GM12878 (cell line): ENCODE results near the gene YIF1A. TPM values are rescaled to one million over a fixed set of nuclear protein-coding genes. Genes with fewer than 3 reads are reported as not detected.

Experiments
- ATF7 ChIP-seq: fragments of 450-650 bp; IDR thresholded peaks from 2 replicates; pipeline ENCODE4 v1.6.1; 2016; ENCODE audit warnings: low read depth, mild to moderate bottlenecking
- CBX5 ChIP-seq: sonication (generic); IDR thresholded peaks from 2 replicates; pipeline ENCODE4 v1.6.1; 2016; ENCODE audit warnings: low read depth, moderate library complexity, mild to moderate bottlenecking, inconsistent platforms
- EP300 ChIP-seq, 2 experiments: fragments of 150-350 bp in 1 of 2; IDR thresholded peaks; 2 replicates each; pipeline ENCODE4 v1.6.1; 2011 to 2012; ENCODE audit warnings: low read depth in 2 of 2, low read length in 2 of 2, borderline replicate concordance in 1 of 2, improper control_type of control experiment in 1 of 2, inconsistent platforms in 1 of 2; ENCODE audit not compliant: control insufficient read depth in 1 of 2
- HSF1 ChIP-seq: fragments of 150-350 bp; IDR thresholded peaks from 2 replicates; pipeline ENCODE4 v1.6.1; 2014; ENCODE audit warnings: mild to moderate bottlenecking, low read depth, low read length
- IRF5 ChIP-seq: fragments of 450-650 bp; IDR thresholded peaks from 2 replicates; pipeline ENCODE4 v1.6.1; 2017; ENCODE audit warnings: borderline replicate concordance
- POLR2AphosphoS5 ChIP-seq: IDR thresholded peaks from 2 replicates; pipeline ENCODE4 v1.6.1; 2011; ENCODE audit warnings: mild to moderate bottlenecking, low read length, inconsistent platforms
- RB1 ChIP-seq: fragments of 450-650 bp; formaldehyde crosslinking; IDR thresholded peaks from 2 replicates; pipeline ENCODE4 v1.6.1; 2017; ENCODE audit warnings: mild to moderate bottlenecking, borderline replicate concordance
- SUZ12 ChIP-seq: fragments of 200-600 bp; sonication (generic); IDR thresholded peaks from one replicate; pipeline ENCODE4 v1.6.1; 2018; ENCODE audit warnings: antibody characterized with exemption, mild to moderate bottlenecking; ENCODE audit not compliant: unreplicated experiment
- polyA plus RNA-seq, 11 experiments: library from polyadenylated mRNA; depleted of rRNA in 4 of 11; unstranded in 6 of 11; stranded (reverse) in 5 of 11; fragments of >200 nt; fragmentation: Nextera tagmentation in 4 of 11; fragmentation: Illumina TruSeq in 1 of 11; extraction: Ambion mirVana in 4 of 11; extraction: Trizol in 1 of 11; gene quantifications; 1 replicate in 1 of 11; 2 replicates in 10 of 11; pipeline versions ENCODE4 v1.2.1 to v1.2.3, GENCODE V29; 2011 to 2016; ENCODE audit warnings: inconsistent platforms in 2 of 11, missing spikeins in 2 of 11, low read depth in 1 of 11
- total RNA-seq, 4 experiments: library from RNA; depleted of rRNA in 3 of 4; stranded (reverse); fragments of >200 nt in 3 of 4; fragmentation: Illumina TruSeq in 1 of 4; extraction: Trizol in 1 of 4; gene quantifications; 2 replicates each; pipeline versions ENCODE4 v1.2.1 to v1.2.3, GENCODE V29; 2013 to 2021

Gene YIF1A
- total and polyA plus RNA-seq, 10 of the 15 experiments (the other 5 are each of a cell fraction or from before 2014, with no cell fraction given), result 6.6 to 128 (median 71.7) TPM

GRCh38 chr11:66315498-66315885 is 26.5 kb upstream of the YIF1A start (continued):
- TF ChIP-seq HSF1 (no peak), SUZ12 (no peak), POLR2AphosphoS5 (no peak), RB1 (no peak), ATF7 (no peak), EP300 (IDR thresholded peaks at IDR 0.05; ENCODE audit: borderline replicate concordance in 1 of 2, control insufficient read depth in 1 of 2, low read depth in 2 of 2, low read length in 2 of 2) (no peak), CBX5 (no peak), IRF5 (no peak)
